ENCODE results near the gene MYL11. TPM values are rescaled to one million over a fixed set of nuclear protein-coding genes. Genes with fewer than 3 reads are reported as not detected.

MYL11 gene
- total and polyA plus RNA-seq, 4 donors, result 0.70 TPM; not detected in 3

DNA sequence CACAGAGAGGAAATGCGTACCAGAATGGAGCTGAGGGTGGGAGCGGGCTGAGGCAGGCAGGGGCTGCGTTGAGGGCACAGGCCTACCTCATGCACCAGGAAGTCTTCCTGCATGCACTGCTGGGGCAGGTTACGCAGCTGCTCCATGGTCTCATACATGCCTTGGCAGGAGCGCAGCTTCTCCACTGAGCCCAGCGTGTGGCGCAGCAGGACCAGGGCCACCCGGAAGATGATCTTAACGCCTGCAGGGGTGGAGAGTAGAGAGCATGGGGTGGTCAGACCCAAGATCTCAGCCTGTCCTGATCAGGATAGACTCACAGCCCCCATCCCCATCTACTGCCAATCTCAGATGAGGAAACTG is 16.0 kb upstream of the MYL11 start:
- DNase-seq (ENCODE audit: low spot score), result no peak
- Histone ChIP-seq H3K9ac (ENCODE audit: low read depth in 1 of 2, low read length in 2 of 2) (no peak overlapping the region), H3K36me3 (ENCODE audit: control insufficient read depth in 4 of 4, insufficient read depth in 3 of 4, low read depth in 1 of 4, low read length in 3 of 4) (peaks cover 4 to 26% (median 12%) of the 10 kb centered on the region in 4 donors), H3K27me3 (ENCODE audit: control insufficient read depth in 4 of 4, insufficient read depth in 4 of 4, low read length in 3 of 4) (no peaks in the 10 kb centered on the region), H3K27ac (ENCODE audit: low read depth in 1 of 2, low read length in 2 of 2) (no peak overlapping the region), H3K9me3 (ENCODE audit: control insufficient read depth in 4 of 4, low read length in 3 of 4) (no peaks in the 10 kb centered on the region), H3K4me1 (ENCODE audit: control insufficient read depth in 4 of 4, insufficient read depth in 4 of 4, low read length in 3 of 4) (peaks cover 6 to 39% (median 32%) of the 10 kb centered on the region in 4 donors), H3K4me3 (ENCODE audit: low read depth in 1 of 3, low read length in 3 of 3) (no peak overlapping the region)
- WGBS, result 95% methylated on average over 9 of the region's 9 CpGs
- TF ChIP-seq RXRA (IDR thresholded peaks at IDR 0.05) (no peak), FOXA2 (IDR thresholded peaks at IDR 0.05) (no peak), YY1 (IDR thresholded peaks at IDR 0.05) (no peak), HNF4G (IDR thresholded peaks at IDR 0.05) (no peak), JUND (IDR thresholded peaks at IDR 0.05) (no peak), RAD21 (IDR thresholded peaks at IDR 0.05) (no peak), HNF4A (conservative IDR thresholded peaks at IDR 0.05) (no peak), FOXA1 (IDR thresholded peaks at IDR 0.05) (no peak), SP1 (IDR thresholded peaks at IDR 0.05) (no peak), TAF1 (conservative IDR thresholded peaks at IDR 0.05) (no peak), EGR1 (IDR thresholded peaks at IDR 0.05; ENCODE audit: low read depth in 2 of 2) (no peak)
- TF ChIP-seq, protein P1, sequence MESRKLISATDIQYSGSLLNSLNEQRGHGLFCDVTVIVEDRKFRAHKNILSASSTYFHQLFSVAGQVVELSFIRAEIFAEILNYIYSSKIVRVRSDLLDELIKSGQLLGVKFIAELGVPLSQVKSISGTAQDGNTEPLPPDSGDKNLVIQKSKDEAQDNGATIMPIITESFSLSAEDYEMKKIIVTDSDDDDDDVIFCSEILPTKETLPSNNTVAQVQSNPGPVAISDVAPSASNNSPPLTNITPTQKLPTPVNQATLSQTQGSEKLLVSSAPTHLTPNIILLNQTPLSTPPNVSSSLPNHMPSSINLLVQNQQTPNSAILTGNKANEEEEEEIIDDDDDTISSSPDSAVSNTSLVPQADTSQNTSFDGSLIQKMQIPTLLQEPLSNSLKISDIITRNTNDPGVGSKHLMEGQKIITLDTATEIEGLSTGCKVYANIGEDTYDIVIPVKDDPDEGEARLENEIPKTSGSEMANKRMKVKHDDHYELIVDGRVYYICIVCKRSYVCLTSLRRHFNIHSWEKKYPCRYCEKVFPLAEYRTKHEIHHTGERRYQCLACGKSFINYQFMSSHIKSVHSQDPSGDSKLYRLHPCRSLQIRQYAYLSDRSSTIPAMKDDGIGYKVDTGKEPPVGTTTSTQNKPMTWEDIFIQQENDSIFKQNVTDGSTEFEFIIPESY (IDR thresholded peaks at IDR 0.05), result no peak
- TF ChIP-seq, protein P2, sequence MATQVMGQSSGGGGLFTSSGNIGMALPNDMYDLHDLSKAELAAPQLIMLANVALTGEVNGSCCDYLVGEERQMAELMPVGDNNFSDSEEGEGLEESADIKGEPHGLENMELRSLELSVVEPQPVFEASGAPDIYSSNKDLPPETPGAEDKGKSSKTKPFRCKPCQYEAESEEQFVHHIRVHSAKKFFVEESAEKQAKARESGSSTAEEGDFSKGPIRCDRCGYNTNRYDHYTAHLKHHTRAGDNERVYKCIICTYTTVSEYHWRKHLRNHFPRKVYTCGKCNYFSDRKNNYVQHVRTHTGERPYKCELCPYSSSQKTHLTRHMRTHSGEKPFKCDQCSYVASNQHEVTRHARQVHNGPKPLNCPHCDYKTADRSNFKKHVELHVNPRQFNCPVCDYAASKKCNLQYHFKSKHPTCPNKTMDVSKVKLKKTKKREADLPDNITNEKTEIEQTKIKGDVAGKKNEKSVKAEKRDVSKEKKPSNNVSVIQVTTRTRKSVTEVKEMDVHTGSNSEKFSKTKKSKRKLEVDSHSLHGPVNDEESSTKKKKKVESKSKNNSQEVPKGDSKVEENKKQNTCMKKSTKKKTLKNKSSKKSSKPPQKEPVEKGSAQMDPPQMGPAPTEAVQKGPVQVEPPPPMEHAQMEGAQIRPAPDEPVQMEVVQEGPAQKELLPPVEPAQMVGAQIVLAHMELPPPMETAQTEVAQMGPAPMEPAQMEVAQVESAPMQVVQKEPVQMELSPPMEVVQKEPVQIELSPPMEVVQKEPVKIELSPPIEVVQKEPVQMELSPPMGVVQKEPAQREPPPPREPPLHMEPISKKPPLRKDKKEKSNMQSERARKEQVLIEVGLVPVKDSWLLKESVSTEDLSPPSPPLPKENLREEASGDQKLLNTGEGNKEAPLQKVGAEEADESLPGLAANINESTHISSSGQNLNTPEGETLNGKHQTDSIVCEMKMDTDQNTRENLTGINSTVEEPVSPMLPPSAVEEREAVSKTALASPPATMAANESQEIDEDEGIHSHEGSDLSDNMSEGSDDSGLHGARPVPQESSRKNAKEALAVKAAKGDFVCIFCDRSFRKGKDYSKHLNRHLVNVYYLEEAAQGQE (IDR thresholded peaks at IDR 0.05), result no peak
- TF ChIP-seq, protein P3, sequence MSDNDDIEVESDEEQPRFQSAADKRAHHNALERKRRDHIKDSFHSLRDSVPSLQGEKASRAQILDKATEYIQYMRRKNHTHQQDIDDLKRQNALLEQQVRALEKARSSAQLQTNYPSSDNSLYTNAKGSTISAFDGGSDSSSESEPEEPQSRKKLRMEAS (IDR thresholded peaks at IDR 0.05), result no peak
- TF ChIP-seq, protein P4, sequence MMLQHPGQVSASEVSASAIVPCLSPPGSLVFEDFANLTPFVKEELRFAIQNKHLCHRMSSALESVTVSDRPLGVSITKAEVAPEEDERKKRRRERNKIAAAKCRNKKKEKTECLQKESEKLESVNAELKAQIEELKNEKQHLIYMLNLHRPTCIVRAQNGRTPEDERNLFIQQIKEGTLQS (IDR thresholded peaks at IDR 0.05), result no peak
- TF ChIP-seq, protein P5, sequence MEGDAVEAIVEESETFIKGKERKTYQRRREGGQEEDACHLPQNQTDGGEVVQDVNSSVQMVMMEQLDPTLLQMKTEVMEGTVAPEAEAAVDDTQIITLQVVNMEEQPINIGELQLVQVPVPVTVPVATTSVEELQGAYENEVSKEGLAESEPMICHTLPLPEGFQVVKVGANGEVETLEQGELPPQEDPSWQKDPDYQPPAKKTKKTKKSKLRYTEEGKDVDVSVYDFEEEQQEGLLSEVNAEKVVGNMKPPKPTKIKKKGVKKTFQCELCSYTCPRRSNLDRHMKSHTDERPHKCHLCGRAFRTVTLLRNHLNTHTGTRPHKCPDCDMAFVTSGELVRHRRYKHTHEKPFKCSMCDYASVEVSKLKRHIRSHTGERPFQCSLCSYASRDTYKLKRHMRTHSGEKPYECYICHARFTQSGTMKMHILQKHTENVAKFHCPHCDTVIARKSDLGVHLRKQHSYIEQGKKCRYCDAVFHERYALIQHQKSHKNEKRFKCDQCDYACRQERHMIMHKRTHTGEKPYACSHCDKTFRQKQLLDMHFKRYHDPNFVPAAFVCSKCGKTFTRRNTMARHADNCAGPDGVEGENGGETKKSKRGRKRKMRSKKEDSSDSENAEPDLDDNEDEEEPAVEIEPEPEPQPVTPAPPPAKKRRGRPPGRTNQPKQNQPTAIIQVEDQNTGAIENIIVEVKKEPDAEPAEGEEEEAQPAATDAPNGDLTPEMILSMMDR (IDR thresholded peaks at IDR 0.05; ENCODE audit: low read depth, low read length, missing input control), result no peak

All from liver (tissue), 9 donors.